DND-41 (cell line): Measurements from ENCODE around the gene UGT1A4.

ENCODE experiments used
- ATAC-seq: fragments of 200-7000 bp; cut with Tn5 transposase; 3 replicates; pipeline ENCODE4 v1.9.1; 2021; ENCODE audit warnings: low read depth; ENCODE audit not compliant: insufficient read depth
- DNase-seq: peaks from one replicate; pipeline ENCODE4 v3.0.0-alpha.2; 2020
- H2AFZ ChIP-seq: 2 replicates; pipeline ENCODE4 v1.6.0; 2012; ENCODE audit warnings: low read depth, low read length
- H3K27ac ChIP-seq: 2 replicates; pipeline ENCODE4 v1.5.1; 2012; ENCODE audit warnings: low read length, inconsistent platforms
- H3K27me3 ChIP-seq: fragments of 200-600 bp; sonication (generic); 2 replicates; pipeline ENCODE4 v1.6.0; 2012; ENCODE audit warnings: low read length, mild to moderate bottlenecking, inconsistent platforms; ENCODE audit not compliant: insufficient read depth, poor library complexity
- H3K36me3 ChIP-seq: 2 replicates; pipeline ENCODE4 v1.5.1; 2012; ENCODE audit warnings: low read length, inconsistent platforms; ENCODE audit not compliant: insufficient read depth
- H3K4me1 ChIP-seq: 2 replicates; pipeline ENCODE4 v1.5.1; 2012; ENCODE audit warnings: mild to moderate bottlenecking, low read length; ENCODE audit not compliant: insufficient read depth
- H3K4me2 ChIP-seq: 2 replicates; pipeline ENCODE4 v1.6.0; 2012; ENCODE audit warnings: mild to moderate bottlenecking, moderate library complexity, low read length, inconsistent platforms; ENCODE audit not compliant: insufficient read depth
- H3K4me3 ChIP-seq, 2 experiments: fragments of 200-600 bp in 1 of 2; shearing (Covaris generic) in 1 of 2; 2 replicates each; pipeline ENCODE4 v1.5.1; 2012 to 2016; ENCODE audit warnings: inconsistent platforms in 2 of 2, low read length in 2 of 2, mild to moderate bottlenecking in 2 of 2, low read depth in 1 of 2, moderate library complexity in 1 of 2
- H3K79me2 ChIP-seq: 2 replicates; pipeline ENCODE4 v1.6.0; 2012; ENCODE audit warnings: low read length, inconsistent platforms; ENCODE audit not compliant: insufficient read depth
- H3K9ac ChIP-seq: 2 replicates; pipeline ENCODE4 v1.6.0; 2012; ENCODE audit warnings: low read depth, mild to moderate bottlenecking, inconsistent platforms, low read length, moderate library complexity
- H3K9me3 ChIP-seq: 2 replicates; pipeline ENCODE4 v1.5.1; 2012; ENCODE audit warnings: low read length, moderate library complexity, mild to moderate bottlenecking, inconsistent platforms; ENCODE audit not compliant: insufficient read depth, severe bottlenecking
- H4K20me1 ChIP-seq: 2 replicates; pipeline ENCODE4 v1.6.0; 2012; ENCODE audit warnings: low read length; ENCODE audit not compliant: insufficient read depth
- CTCF ChIP-seq: IDR thresholded peaks from 2 replicates; pipeline ENCODE4 v1.5.1; 2012; ENCODE audit warnings: borderline replicate concordance, low read length, moderate library complexity, mild to moderate bottlenecking; ENCODE audit not compliant: poor library complexity, severe bottlenecking; ENCODE audit errors: extremely low read depth
- EZH2 ChIP-seq: IDR thresholded peaks from 3 replicates; pipeline ENCODE4 v1.6.1; 2012; ENCODE audit warnings: borderline replicate concordance, low read depth, mild to moderate bottlenecking, moderate library complexity, low read length, inconsistent platforms; ENCODE audit not compliant: severe bottlenecking

The UGT1A4 gene

GRCh38 chr2:233684640-233685039 is 33.9 kb upstream of the UGT1A4 start:
- DNase-seq (no peak), ATAC-seq (no peak)
- Histone ChIP-seq H3K27me3 (no peaks in the 10 kb centered on the region), H3K36me3 (no peaks in the 10 kb centered on the region), H3K9ac (no peak overlapping the region), H4K20me1 (no peaks in the 10 kb centered on the region), H3K79me2 (no peaks in the 10 kb centered on the region), H3K27ac (no peak overlapping the region), H3K4me3 (no peak overlapping the region), H3K4me1 (no peaks in the 10 kb centered on the region), H2AFZ (no peak overlapping the region), H3K9me3 (no peaks in the 10 kb centered on the region), H3K4me2 (no peak overlapping the region)
- TF ChIP-seq EZH2 (no peak), CTCF (no peak)

GRCh38 chr2:233686928-233687327 is 31.6 kb upstream of the UGT1A4 start:
- Histone ChIP-seq H3K27ac (no peak overlapping the region), H3K27me3 (peaks cover 5% of the 10 kb centered on the region), H3K4me1 (no peaks in the 10 kb centered on the region), H3K9me3 (no peaks in the 10 kb centered on the region), H3K36me3 (no peaks in the 10 kb centered on the region), H2AFZ (no peak overlapping the region), H4K20me1 (no peaks in the 10 kb centered on the region), H3K9ac (no peak overlapping the region), H3K4me3 (no peak overlapping the region), H3K79me2 (no peaks in the 10 kb centered on the region), H3K4me2 (no peak overlapping the region)
- ATAC-seq (no peak), DNase-seq (no peak)
- TF ChIP-seq EZH2 (no peak), CTCF (no peak)

GRCh38 chr2:233688341-233688740 is 30.2 kb upstream of the UGT1A4 start:
- H3K36me3 ChIP-seq: no peaks in the 10 kb centered on the region
- no peak overlapping the region for H3K4me3 ChIP-seq
- peaks cover 10% of the 10 kb centered on the region for H3K27me3 ChIP-seq
- DNase-seq (no peak), ATAC-seq (no peak)
- H3K9ac ChIP-seq: no peak overlapping the region
- no peak overlapping the region for H3K27ac ChIP-seq
- no peak overlapping the region for H2AFZ ChIP-seq
- TF ChIP-seq EZH2: no peak
- no peak for TF ChIP-seq CTCF
- no peaks in the 10 kb centered on the region for H4K20me1 ChIP-seq
- no peaks in the 10 kb centered on the region for H3K4me1 ChIP-seq
- H3K79me2 ChIP-seq: no peaks in the 10 kb centered on the region
- no peak overlapping the region for H3K4me2 ChIP-seq
- no peaks in the 10 kb centered on the region for H3K9me3 ChIP-seq

- no peak overlapping the region for H3K4me2 ChIP-seq
- H3K27ac ChIP-seq: no peak overlapping the region
- H2AFZ ChIP-seq: no peak overlapping the region
- H3K9ac ChIP-seq: no peak overlapping the region
- ATAC-seq (no peak), DNase-seq (no peak)
- no peak overlapping the region for H3K4me3 ChIP-seq
- H3K4me1 ChIP-seq: no peaks in the 10 kb centered on the region
- H3K9me3 ChIP-seq: no peaks in the 10 kb centered on the region
- H3K36me3 ChIP-seq: no peaks in the 10 kb centered on the region
- peaks cover 14% of the 10 kb centered on the region for H3K27me3 ChIP-seq
- no peaks in the 10 kb centered on the region for H3K79me2 ChIP-seq
- no peaks in the 10 kb centered on the region for H4K20me1 ChIP-seq
- TF ChIP-seq CTCF: no peak
- TF ChIP-seq EZH2: no peak
Measured at GRCh38 chr2:233689031-233689430, 29.5 kb upstream of the UGT1A4 start.
